ENCODE data around the gene GLI3.

DNA sequence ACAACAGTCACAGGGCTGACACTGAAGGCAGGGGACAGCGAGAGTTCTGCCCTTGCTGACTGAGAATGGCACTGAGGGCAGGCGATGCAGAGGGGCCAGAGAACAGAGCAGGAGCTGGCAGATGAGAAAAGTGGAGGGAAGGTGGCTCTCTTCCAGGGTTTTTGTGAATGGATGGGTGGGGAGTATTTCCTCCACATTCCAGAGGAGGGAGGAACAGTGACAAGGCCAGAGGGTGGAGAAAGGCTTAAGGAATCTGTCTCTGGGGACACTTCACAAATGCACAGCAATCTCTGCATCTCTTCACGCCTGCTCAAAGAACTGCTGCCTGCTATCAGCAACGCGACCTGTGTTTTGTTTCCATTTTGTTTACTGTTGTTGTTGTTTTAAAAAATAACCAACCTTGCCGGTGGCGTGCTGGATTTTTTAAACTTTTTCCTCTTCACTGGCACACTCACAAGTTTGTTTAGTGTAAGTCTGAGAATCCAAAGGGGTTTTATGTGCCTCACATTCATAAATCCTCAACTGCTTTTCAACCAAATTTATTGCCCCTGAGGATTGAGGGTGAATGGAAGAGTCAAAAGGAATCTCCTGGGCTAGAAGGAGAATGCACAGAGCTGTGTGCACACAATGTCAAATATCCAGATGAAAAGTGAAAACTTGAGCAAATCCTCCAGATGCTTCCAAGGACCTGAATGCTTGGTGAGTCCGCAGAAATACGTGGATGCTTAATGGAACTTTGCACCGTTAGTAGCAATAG lies 129.3 kb downstream of the GLI3 start:
- TF ChIP-seq HDGF (IDR thresholded peaks at IDR 0.05; ENCODE audit: borderline replicate concordance) (no peak), ZNF384 (IDR thresholded peaks at IDR 0.05) (no peak), BHLHE40 (IDR thresholded peaks at IDR 0.05; ENCODE audit: borderline replicate concordance) (no peak), SUZ12 (IDR thresholded peaks at IDR 0.05) (no peak), FOXK2 (IDR thresholded peaks at IDR 0.05) (no peak), SP1 (IDR thresholded peaks at IDR 0.05) (no peak), NFRKB (IDR thresholded peaks at IDR 0.05) (no peak), FOXM1 (IDR thresholded peaks at IDR 0.05; ENCODE audit: borderline replicate concordance) (no peak), ARNT (IDR thresholded peaks at IDR 0.05) (no peak), ELF4 (IDR thresholded peaks at IDR 0.05) (no peak), FOXA1 (IDR thresholded peaks at IDR 0.05) (no peak), TARDBP (IDR thresholded peaks at IDR 0.05) (no peak), L3MBTL2 (conservative IDR thresholded peaks at IDR 0.05) (no peak)
